ENCODE results near the gene TH.
A peak's percentile ranks its signal among the peaks of the same experiment; 100 is the strongest.

The TH gene

DNA sequence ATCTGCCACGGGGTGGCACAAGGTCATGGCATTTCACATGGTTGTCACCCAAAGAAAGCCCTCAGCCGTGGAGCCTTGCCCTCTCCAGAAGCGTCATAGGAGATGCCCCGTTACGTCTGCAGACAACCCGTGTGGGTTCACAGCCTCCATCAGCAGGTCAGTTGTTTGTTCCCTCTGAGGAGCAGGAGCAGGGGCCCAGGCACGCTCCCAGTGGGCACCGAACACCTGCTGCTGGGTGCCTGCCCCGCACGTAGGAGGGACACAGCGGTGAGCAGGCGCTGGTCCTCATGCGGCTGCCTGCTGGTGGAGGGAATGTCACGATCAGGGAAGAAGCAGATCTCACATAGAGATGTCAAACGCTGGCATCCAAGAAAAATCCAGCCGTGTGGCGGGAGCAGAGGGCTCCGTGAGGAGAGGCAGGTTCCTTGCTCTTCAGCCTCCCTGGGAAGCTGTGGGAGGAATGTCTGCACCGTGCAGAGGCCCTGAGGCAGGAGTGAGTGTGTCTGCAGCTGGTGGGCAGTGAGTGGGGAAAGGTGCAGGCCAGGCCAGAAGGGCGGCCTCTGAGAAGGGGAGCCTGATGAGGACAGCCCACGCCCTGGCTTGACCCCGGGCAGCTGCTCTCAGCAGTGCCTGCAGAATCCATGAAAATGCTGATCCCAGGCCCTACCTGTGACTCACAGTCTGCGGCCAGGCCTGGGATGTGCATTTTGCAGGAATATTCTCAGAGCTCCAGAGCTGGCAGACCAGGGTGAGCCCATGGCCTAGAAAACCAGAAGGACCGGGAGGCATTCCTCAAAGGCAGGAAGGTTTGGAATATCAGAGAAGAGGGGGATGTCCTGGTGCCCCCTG is 36.4 kb upstream of the TH start:
- no peak for DNase-seq

- DNase-seq = no peak
Measured at GRCh38 chr11:2207212-2207611, 35.6 kb upstream of the TH start.

GRCh38 chr11:2205981-2206690 is 34.5 kb upstream of the TH start:
- no peak for DNase-seq

DNA sequence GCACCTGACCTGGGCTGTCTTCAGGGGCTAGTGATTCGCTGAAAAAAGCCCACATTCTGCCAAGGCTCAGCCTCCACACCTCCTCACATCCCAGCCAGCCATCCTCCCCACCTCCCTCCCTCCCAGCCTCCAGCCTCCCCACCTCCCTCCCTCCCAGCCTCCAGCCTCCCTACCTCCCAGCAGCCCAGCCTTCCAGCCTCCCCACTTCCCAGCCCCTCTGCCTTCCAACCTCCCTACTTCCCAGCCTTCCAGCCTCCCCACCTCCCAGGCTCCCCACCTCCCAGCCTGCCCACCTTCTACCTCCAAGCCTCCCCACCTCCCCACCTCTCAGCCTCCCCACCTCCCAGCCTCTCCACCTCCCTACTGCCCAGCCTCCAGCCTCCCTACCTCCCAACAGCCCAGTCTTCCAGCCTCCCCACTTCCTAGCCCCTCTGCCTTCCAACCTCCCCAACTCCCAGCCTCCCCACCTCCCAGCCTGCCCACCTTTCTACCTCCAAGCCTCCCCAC is 33.7 kb upstream of the TH start:
- DNase-seq = no peak

GRCh38 chr11:2204361-2205213 is 33.0 kb upstream of the TH start:
- DNase-seq = no peak

GRCh38 chr11:2203440-2204259 is 32.0 kb upstream of the TH start:
- no peak for DNase-seq

GRCh38 chr11:2202900-2203439 is 31.4 kb upstream of the TH start:
- no peak for DNase-seq

DNA sequence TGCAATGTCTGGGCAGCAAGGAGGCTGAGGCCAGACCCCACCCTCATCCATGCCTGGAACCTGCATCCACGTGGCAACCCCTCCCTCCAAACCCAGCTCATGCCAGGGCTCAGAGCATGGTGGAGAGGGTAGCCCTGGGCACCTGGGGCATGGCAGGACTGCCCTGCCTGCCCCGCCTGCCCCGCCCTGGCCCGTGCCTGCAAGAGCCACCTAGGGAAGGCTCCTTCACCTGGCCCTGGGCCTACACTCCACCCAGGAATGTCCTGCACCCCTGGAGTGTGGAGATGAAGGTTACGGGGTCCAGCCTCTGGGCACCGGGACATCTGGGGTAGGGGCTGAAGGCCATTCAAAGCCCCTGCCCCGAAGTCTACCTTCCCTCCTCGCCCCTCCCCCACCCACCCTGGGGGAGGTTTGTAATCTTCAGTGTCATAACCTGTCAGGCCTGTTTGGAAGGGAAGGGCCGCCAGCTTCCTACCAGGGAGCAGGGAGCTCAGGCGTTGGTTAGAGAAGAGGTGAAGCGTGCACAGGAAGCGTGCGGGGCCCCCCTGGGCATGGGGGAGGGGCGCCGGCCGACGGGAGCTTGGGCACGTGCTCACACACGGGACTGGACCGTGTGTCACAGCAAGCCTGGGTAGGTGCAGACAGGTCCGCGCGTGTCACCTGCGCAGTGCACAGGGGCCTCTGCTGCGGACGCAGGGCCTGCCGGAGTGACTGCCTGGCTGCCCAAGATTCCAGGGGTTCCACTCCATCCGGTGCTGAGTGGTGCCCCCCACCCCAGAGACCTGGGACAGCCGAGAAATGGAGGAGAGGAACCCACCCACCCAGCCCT is 30.7 kb upstream of the TH start:
- no peak for DNase-seq

DNA sequence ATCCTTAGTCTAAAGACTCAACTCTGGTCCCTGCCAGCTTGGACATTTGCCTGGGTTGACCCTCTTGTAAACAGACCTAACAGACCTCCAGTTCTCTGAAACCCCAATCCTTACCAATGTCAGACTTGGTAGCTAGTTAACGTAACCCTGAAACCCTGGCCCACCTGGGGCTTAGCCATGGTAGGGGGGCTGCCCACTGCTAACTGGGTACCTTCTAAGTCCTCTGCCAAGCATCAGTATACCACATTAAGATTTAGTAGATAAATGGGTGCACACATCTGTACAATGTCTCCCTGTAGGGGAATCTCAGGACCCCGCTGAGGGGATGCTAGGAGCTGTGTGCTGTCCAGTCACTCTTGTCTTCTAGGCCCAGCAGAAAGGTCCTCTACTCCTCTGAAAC is 29.9 kb upstream of the TH start:
- DNase-seq = no peak

GRCh38 chr11:2200957-2201519 is 29.4 kb upstream of the TH start:
- no peak for DNase-seq

GRCh38 chr11:2200536-2200935 is 28.9 kb upstream of the TH start:
- no peak for DNase-seq

DNA sequence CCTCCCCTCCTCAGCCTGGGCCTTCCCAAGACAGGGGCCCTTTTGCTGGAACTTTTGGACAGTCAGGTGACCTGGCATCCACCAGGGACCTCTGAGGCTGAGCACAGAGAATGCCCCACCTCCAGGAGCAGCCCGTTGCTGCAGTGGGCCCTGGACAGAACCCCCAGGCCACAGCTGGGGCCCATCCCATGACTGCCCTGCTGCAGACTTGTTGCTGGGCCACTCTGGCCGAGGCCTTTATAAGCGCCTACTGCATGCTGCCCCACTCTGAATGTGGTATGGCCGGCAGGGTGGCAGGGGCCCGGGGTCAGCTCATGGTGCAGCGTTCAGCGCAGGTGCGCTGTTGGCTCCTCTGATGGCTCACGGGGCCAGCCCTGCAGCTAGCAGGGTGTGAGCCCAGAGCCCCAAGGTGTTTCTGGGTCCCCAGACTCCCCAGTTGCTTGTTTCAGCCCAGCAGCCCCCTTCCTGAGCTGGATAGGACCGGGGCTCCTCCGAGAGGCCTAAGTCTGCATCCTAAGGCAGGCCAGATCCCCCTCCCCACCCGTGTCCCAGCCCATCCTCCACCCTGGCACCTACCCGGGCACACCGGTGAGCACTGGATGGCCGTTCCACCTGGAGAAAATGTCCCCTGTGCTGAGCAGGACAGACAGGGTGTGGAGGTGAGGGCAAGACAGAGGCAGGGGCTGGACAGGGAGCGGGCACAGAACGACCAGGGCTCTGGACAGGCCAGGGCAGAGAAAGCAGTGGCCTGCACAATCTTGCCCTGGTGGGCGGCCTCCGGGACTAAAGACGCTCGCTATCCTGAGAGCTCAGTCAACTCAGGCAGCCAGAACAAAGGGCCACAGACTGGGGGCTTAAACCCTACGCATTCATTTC is 28.1 kb upstream of the TH start:
- DNase-seq = no peak

GRCh38 chr11:2198621-2199365 is 27.2 kb upstream of the TH start:
- no peak for DNase-seq

- DNase-seq = no peak
Measured at GRCh38 chr11:2197771-2198520, 26.3 kb upstream of the TH start.

DNA sequence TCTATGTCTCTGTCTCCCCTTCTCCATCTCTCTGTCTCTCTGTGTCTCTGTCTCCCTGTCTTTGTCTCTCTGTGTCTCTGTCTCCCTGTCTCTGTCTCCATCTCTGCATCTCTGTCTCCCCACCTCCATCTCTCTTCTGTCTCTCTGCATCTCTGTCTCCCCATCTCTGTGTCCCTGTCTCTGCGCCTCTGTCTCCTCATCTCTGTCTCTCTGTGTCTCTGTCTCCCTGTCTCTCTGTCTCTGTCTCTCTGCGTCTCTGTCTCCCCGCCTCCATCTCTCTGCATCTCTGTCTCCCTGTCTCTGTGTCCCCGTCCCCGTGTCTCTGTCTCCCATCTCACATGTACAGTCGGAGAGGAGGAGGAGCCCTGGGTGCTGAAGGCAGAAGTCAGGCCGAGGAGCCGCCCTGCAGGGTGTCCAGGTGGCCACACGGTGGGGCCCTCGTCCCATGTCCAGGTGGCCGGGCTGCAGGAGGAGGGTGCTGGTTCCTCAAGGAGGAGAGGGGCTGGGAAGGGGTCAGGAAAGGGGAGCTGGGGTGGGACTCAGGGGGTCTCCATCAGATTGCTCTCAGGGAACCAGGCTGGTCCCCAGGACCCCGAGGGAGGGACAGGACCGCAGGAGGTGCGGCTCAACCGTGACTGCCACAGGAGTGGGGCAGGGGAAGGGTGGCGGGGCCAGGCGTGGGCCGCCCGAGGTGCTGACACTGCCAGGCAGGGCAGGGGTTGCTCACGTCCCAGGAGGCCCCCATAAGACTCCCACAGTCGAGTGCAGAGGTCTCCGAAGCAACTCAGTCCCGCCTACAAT is 25.6 kb upstream of the TH start:
- peak; percentile 87 for DNase-seq

DNA sequence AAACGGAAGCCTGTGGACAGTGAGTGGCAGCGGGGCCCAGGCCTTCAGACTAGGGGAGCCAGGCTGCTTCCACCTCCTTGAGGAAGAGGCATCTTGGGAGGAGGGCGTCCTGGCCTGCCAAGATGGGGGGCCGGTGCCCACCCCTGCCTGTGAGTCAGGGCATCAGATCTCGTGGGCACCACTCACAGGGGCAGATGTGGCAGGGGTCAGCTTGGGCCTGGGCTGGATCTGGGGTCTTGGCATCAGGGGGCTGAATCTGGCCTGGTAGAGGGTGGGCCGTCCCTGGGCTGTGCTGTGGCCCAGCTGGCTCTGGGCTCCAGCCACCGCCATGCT is 24.1 kb upstream of the TH start:
- DNase-seq = no peak

All from NCI-H146 (cell line).